ENCODE results near the gene SNRPA.

SNRPA gene

GRCh38 chr19:40750874-40751537 lies at the start of gene SNRPA:
Gene SNRPA, plus strand, starts transcription at chr19:40751203. Its CDS starts 206 bp downstream, at chr19:40751409.
- peak; percentile 96 for DNase-seq

- DNase-seq: no peak
Measured at GRCh38 chr19:40701758-40702157, 49.2 kb upstream of the SNRPA start.

- no peak for DNase-seq
Measured at GRCh38 chr19:40702337-40703012, 48.5 kb upstream of the SNRPA start.

GRCh38 chr19:40703029-40703755 lies 47.8 kb upstream of the SNRPA start:
- DNase-seq: no peak

GRCh38 chr19:40704491-40705361 lies 46.3 kb upstream of the SNRPA start:
- DNase-seq: no peak

GRCh38 chr19:40705362-40705651 lies 45.7 kb upstream of the SNRPA start:
- no peak for DNase-seq

GRCh38 chr19:40705950-40706619 lies 44.9 kb upstream of the SNRPA start:
- no peak for DNase-seq

- DNase-seq: no peak
Measured at GRCh38 chr19:40707615-40708014, 43.4 kb upstream of the SNRPA start.

GRCh38 chr19:40709817-40710216 lies 41.2 kb upstream of the SNRPA start:
- DNase-seq: no peak

GRCh38 chr19:40713939-40714338 lies 37.1 kb upstream of the SNRPA start:
- DNase-seq: no peak

GRCh38 chr19:40714441-40715299 lies 36.3 kb upstream of the SNRPA start:
- DNase-seq: peak; percentile 96

GRCh38 chr19:40716031-40716481 lies 34.9 kb upstream of the SNRPA start:
- DNase-seq: peak; percentile 84

- DNase-seq: peak; percentile 100
Measured at GRCh38 chr19:40716482-40717324, 34.3 kb upstream of the SNRPA start, which contains the start of the genes COQ8B and ITPKC. Gene COQ8B, minus strand, starts transcription at chr19:40716886. Its CDS starts 2,254 bp downstream, at chr19:40714632. Gene ITPKC, plus strand, starts transcription at chr19:40717112. Its CDS starts 24 bp downstream, at chr19:40717136.

- no peak for DNase-seq
Measured at GRCh38 chr19:40717325-40717879, 33.6 kb upstream of the SNRPA start.

GRCh38 chr19:40717880-40718773 lies 32.9 kb upstream of the SNRPA start:
- no peak for DNase-seq

GRCh38 chr19:40718774-40719391 lies 32.1 kb upstream of the SNRPA start:
- peak; percentile 36 for DNase-seq

GRCh38 chr19:40719414-40719894 lies 31.5 kb upstream of the SNRPA start:
- DNase-seq: no peak

GRCh38 chr19:40721140-40721486 lies 29.9 kb upstream of the SNRPA start:
- DNase-seq: no peak
